ELF-1 (cell line): ENCODE data around the gene BET1L.
"Not testable (repeated sequence)": the region's sequence is repeated elsewhere in the genome, so short reads cannot be mapped to it uniquely, and the experiment has no call there.

Experiments used
- DNase-seq: peaks from one replicate; pipeline ENCODE4 v3.0.0-alpha.2; 2016; ENCODE audit warnings: low read depth, low spot score

The BET1L gene

GRCh38 chr11:227824-228379 lies 20.7 kb upstream of the BET1L start:
- no peak for DNase-seq

DNA sequence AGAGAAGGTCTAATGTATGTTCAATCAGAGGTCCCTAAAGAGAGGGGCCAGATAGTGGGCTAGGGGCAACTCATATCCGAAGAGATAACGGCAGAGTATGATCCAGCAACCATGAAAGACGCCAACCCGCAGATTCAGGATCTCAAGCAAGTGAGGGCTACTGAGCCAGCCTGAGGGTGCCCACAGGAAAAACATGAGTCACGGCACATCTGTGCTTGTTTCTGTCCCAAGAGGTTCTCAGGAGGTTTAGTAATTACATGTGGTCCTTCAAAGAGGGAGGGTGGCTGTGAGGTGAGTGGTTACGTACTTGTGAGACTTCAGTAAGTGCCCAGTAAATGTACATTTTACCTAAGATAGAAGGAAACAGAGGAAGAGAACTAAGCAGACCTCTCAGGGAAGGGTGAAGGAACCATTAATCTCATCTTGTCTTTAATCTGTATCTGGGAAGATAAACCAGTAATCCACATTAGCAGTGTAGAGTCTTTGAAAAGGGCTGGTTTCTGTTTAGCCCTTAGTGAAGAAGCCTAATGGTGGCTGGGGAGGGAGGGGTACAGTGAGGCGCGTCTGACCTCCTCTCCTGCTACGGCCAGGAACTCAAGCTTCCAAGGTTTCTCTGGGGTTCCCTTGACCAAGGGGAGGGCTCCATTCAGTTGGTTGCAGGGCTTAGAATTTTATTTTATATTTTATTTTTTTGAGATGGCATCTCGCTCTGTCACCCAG lies 18.7 kb upstream of the BET1L start:
- DNase-seq = no peak

GRCh38 chr11:224424-224823 lies 17.2 kb upstream of the BET1L start:
- DNase-seq = no peak

DNA sequence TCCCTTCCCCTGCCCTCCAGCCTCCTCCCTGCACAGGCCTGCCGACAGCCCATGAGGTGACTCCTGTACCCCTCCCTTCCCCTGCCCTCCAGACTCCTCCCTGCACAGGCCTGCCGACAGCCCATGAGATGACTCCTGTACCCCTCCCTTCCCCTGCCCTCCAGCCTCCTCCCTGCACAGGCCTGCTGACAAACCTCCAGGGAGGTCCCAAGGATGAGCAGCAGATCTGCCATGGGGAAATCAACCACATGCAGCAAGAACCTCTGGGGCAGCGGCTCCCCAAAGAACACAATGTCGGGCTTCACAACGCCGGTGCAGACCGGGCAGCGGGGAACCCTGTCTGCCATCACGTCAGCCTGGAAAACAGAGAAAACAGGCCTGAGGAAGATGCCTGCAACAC lies 16.7 kb upstream of the BET1L start:
- DNase-seq = no peak

DNA sequence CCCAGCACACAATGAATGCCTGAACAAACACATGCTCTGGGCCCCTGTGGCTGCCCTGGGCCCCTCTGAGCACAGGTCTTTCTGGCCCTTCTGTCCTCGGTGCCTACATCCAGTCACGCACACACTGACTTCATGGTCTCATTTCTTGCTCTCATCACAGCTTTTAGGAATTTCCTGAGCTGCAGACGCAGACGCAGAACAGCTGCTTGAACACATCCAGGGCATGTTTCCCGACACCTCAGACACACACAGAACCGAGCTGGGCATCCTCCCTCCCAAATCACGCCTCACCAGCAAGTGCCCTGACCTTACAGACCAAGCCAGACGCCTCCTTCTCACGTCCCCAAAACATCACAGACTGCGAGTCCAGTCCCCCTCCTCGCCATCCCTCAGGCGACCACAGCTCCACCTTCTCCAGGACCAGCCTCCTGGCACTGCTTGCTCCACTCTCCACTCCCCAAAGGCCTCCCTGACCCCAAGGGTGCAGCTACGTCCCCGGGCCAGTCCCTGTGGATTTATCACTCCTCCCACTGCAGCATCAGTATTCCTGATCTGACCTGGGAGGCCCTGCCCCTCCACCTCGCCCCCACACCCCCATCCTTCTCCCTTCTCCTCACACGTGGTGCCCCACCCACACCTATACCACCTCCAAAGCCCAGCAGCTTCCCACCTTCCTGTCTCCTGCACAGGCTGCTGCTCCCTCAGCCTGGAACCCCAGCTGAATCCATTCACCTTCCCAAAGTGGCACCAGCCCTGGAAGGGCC lies 16.0 kb upstream of the BET1L start:
- no peak for DNase-seq

- DNase-seq = no peak
Observed at GRCh38 chr11:221998-222789, 15.0 kb upstream of the BET1L start.

- no peak for DNase-seq
Observed at GRCh38 chr11:221539-221938, 14.3 kb upstream of the BET1L start.

GRCh38 chr11:220641-221215 lies 13.5 kb upstream of the BET1L start:
- not testable (repeated sequence) for DNase-seq

DNA sequence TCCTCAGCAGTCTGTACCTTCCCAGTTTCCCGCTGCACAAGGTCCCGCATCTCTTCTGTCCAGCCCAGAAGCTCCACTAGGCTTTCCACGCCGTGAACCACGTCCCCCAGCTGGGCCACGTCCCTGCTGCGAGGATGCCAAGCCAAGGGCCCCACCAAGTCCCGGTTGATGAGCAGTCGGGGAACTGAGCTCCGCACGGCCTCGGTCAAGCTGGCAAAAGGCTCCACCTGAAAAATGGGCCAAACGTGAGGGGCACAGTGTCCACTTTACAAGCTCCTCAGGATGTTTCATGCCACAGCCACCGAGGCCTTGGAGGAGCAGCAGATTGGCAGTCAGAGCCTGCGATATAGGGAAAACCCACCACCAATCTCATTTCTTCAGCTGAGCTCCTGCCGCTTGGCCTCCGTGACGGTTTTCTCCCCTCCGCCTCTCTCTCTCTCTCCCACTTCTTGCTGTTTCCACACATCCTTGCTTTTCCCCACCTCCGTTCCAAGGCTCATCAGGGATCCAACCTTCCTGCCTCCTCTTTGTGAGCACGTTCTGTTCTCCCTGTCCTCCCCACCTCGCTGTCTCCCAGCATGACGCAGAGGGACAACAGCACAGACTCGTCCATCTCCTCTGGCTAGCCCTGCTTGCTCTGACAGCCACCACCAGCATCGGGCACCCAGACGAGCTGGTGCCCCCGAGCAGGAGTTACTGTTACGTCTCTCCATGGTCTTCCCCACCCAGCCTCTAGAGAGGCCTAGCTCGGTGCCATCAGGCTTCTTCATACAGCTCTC lies 11.8 kb upstream of the BET1L start:
- no peak for DNase-seq

DNA sequence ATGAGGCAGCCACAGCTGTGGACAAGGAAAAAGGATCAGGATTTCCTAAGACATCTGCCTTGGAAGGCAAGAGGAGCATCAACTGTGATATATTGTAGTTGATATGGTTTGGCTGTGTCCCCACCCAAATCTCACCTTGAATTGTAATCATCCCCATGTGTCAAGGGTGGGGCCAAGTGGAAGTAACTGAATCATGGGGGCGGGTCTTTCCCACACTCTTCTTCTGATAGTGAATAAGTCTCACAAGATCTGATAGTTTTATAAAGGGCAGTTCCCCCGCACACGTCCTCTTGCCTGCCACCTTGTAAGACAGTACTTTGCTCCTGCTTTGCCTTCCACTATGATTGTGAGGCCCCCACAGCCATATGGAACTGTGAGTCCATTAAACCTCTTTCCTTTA lies 10.5 kb upstream of the BET1L start:
- DNase-seq = no peak

DNA sequence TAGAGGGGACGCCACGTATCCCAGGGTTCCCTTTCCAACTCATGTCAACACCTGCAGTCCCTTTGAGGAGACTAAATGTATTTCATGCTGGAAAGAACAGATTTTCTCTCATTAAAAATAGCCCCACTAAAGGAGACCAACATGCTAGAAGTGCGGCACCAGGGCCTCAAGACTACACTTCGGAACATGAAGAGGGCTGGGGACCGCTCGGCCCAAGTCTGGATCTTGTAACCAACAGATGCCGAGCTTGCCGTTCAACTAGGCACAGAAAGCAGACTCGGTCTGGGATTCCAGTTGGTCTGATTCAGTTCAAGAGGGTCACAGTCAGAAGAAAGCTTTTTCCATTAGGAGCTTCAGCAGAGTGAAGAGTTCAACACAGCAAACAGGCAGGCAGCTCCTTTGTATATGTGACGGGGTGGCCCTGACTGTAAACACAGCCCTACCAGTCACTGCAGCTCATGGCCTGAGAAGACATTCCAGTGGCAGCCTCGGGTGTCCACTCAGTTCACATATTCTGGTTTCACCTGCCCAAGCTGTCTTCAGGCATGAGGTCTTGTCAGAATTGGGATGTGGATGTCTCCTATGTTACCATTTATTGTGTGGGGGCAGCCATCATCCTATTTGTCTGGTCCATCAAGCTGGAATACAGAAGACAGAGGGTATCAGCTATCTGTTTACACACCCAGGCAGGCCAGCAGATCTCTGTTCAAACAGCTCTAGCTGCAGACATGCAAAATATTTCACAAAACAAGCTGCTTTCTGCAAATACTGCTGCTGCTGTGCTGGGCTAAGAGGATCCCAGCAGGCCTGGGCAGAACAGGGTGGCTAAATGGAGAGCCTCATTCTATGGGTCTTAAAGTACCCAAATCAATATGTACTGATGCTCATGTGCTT lies 9.1 kb upstream of the BET1L start:
- no peak for DNase-seq

GRCh38 chr11:215581-216037 lies 8.4 kb upstream of the BET1L start:
- DNase-seq = no peak

DNA sequence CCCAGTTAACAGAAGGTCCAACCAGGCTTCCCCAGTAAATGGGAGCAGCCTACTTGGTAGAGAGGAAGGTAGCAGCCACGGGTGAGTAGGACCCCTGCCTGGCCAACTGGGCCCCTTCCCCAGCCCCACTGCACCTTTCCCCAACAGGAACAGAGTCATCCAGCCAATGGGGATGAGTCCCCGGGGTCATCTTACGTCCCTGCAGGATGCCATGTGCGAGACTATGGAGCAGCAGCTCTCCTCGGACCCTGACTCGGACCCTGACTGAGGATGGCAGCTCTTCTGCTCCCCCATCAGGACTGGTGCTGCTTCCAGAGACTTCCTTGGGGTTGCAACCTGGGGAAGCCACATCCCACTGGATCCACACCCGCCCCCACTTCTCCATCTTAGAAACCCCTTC lies 6.9 kb upstream of the BET1L start:
- no peak for DNase-seq

DNA sequence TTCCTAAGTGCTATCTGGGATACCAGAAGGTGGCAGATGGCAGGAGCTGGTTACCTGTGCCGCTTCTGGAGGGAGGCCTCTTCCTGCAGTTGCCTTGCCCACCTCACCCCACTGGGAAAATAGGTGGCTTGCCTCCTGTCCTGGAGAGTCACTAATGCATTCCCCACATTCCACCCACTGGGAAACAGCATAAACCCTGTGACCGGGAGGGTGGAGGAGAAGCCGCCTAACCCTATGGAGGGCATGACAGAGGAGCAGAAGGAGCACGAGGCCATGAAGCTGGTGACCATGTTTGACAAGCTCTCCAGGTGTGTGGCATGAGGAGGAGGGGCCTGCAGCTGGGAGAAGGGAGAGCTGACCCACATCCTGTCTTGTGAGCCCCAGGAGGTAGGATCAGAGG lies 5.9 kb upstream of the BET1L start:
- no peak for DNase-seq

GRCh38 chr11:212150-213100 lies 5.2 kb upstream of the BET1L start:
- no peak for DNase-seq

DNA sequence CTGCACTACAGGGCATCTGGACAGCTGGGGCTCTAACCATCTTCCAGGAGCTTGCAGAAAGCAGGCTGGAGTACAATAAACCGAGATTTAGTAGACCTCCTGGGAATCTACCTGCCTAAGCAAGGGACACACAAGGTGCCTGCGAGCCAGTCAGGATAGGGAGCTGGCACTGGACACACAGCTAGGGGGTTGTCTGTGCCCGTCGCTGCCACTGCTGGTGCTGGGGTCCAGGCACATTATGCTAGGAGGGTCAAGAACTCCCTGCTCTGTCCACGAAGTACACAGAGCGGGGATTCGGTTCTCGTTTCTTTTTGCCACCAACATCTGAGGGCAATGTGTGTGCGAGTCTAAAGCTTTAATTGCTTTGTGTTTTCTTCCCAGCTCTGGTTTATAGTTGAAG lies 4.5 kb upstream of the BET1L start:
- no peak for DNase-seq

GRCh38 chr11:211295-211694 lies 4.1 kb upstream of the BET1L start:
- no peak for DNase-seq

- no peak for DNase-seq
Observed at GRCh38 chr11:210803-211180, 3.6 kb upstream of the BET1L start.
